Activated T-cell treated with anti-CD3 and anti-CD28 coated beads, Interleukin-2, amount 50 U/mL, for 1 hour (primary cell): ENCODE measurements around the gene SPCS1.

ENCODE experiments used
- DNase-seq: peaks from one replicate; pipeline ENCODE4 v3.0.0-alpha.2; 2020

SPCS1 gene

GRCh38 chr3:52733256-52733891 is 27.5 kb downstream of the SPCS1 start:
- DNase-seq, result no peak

GRCh38 chr3:52739730-52740129 is 33.8 kb downstream of the SPCS1 start:
- DNase-seq, result no peak

- no peak for DNase-seq
Observed at GRCh38 chr3:52742418-52743041, 36.6 kb downstream of the SPCS1 start.

GRCh38 chr3:52743152-52743551 is 37.2 kb downstream of the SPCS1 start:
- no peak for DNase-seq

GRCh38 chr3:52743721-52744120 is 37.8 kb downstream of the SPCS1 start:
- no peak for DNase-seq

- no peak for DNase-seq
Observed at GRCh38 chr3:52752045-52752660, 46.2 kb downstream of the SPCS1 start.

- no peak for DNase-seq
Observed at GRCh38 chr3:52754373-52754772, 48.5 kb downstream of the SPCS1 start.

GRCh38 chr3:52756141-52756540 is 50.2 kb downstream of the SPCS1 start:
- DNase-seq, result no peak
